A549 treated with ZK216348 at 1 μM for 4 hours (cell line): ENCODE data around the gene ANKRD13B. TPM values are rescaled to one million over a fixed set of nuclear protein-coding genes. Genes with fewer than 3 reads are reported as not detected.

Experiments used
- total RNA-seq: library from RNA; stranded (reverse); fragments of 200-300 nt; extraction: Qiagen RNA extraction; gene quantifications from 5 replicates; pipeline ENCODE4 v1.2.3, GENCODE V29; 2022; ENCODE audit warnings: low read depth

The ANKRD13B gene
- total RNA-seq, result 16.7 to 31.0 TPM (median 28.8 TPM) in 5 replicates

DNA sequence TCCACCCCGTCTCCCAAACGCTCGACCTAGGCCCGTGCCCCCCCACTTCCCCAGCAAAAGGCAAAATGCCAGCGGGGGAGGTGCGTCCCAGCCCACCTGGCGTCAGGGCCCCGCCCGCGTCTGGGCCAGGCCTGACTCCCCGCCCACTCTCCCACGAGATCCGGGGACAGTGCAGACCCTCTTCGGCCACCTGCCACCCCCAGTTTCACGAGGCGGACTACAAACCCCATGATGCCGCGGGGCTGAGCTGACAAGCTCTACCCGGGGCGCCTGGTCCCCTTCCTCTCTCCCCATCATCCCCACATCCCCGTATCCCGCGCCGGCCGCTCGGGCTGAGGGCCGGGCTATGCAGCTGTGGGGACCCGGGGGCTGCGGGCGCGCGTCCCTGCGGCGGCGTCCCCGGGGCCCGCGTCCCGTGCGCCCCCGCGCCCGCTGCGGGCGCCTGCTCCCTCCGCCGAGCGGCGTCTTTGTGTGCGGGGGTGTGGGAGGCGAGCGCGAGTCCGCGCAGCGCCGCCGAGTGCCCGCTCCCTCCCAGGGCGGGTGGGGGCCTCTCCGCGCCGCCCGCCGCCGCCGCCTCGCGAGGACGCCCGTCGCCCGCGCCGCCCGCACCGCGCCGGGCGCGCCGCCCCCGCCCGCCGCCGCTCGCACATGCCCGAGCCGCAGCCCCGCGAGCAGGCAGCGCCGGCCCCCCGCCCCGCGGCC, at the start of gene ANKRD13B:
Gene ANKRD13B, plus strand, starts transcription at position 283 of the 702 bp plus-strand sequence. CDS start 490 bp downstream, outside the sequence.

DNA sequence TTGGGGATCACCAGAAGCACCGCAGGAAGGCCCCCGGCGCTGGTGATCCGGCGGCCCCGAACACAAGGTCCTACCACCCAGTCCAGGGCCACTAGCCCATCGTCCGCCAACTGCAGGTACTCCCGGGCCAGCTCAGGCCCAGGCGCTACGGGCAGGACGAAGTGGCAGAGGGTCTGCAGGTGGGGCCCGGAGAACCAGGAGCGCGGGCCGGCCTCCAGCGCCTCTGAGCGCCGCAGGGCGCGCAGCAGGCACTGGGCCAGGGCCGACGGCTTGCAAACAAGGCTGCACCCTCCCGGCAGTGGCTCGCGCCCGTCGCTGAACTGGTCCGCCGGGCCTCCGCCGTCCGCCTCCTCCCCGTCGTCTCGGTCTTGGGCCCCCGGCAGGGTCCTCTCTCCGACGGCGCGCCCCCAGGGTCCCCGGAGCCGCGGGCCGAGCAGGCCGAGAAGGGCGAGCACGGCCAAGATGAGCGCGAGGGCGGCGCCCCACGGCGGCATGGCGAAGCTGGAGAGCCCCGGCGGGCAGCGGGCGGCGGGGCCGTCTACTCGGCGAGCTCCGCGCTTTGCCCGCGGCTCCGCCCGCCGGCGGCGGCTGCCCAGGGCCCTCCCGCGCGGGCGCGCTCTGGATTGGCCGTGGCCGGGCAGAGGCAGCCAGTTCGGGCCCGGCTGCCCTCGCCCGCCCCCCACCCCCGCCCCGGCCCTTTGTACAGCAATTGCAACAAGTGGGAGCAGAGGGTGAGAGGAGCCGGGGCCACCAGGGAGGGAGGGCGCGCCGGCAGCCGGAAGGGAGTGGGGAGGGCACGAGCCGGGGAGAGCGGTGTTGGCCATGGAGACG, 26.2 kb upstream of the ANKRD13B start, which contains the start of gene ABHD15:
Gene ABHD15, minus strand, starts transcription at position 565 of the 831 bp plus-strand sequence. Its CDS starts 71 bp downstream, at position 494.

DNA sequence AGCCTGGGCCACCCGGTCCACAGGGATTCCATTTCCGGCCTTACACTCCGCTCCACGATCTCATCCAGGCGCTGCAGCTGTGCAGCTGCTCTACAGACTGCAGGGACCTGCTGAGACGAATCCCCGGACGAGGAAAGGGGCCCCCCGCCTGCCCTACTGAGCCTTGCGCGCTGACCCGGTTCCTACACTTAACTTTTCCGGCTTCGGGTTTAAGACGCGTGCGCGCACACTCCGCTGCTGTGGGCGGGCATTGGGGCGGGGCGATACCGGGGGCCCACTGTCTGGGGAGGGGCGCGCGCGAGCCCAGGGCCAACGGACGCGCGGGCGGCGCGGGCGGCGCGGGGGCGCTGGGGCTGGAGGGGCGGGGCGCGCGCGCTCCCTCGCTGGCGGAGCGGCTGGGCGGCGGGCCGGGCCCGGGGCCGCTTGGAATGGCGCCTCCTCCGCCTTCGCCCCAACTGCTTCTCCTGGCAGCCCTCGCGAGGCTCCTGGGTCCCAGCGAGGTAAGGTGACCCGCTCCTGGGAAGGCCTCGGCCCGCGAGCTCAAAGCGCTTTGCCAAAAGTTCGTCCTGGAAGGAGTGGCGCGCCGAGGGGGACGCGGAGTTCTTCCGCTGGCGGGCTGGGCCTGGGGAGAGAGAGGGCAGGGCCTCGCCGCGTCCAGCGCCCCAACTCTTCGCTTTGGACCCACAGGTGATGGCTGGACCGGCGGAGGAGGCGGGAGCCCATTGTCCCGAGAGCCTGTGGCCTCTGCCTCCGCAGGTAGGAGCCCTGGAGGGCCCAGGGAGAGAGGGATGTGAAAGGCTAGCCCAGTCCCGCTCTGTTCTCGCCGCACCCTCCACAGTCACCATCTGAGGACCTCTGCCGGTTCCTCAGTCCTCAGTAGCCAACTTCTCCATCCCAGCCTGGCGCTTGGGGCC, 24.3 kb upstream of the ANKRD13B start, which contains the start of gene TP53I13:
Gene TP53I13, plus strand, starts transcription at position 371 of the 914 bp plus-strand sequence. Its CDS starts 58 bp downstream, at position 429.

DNA sequence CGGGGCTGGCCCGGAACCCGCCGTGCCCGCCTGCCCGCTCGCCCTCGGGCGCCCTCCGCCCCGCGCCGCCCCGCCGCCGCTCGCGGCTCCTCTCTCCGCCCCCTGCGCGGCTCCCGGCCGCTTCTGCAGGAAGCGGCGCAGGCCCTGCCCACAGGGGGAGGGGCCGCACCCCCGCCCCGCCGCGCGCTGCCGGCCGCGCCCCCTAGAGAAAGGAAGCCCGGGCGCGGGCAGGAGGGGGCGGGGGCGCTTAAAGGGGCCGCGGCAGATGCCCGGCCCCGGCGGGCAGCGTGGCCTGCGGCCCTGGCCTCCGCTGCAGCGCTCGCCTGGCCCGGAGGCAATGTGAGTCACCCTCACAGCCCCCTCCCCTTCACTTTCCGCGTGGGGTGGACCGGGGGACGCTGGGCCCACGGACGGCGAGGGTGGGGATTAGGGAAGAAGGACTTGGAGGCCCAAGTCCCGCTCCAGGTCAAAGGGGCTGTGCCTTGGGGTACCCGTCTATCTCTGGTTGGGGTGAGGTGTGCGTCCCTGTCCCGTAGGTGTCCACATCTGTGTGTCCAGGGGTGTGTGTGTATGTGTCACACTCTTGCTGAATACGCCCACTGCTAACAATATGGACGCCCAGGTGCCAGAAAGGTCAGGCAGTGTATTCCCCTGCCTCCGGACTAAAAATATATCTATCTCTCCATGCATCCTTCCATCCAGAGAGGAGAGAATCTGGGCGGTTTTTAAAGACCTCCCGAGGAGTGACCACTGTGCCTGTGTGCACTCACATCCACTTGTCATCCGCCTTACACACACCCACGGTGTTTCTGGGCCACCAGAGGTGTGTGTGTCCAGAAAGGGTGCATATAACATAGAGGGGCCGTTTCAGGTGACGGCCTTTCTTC, 3.2 kb upstream of the ANKRD13B start, which contains the start of gene GIT1:
Gene GIT1, minus strand, starts transcription at position 125 of the 887 bp plus-strand sequence. CDS start 270 bp downstream, outside the sequence.

DNA sequence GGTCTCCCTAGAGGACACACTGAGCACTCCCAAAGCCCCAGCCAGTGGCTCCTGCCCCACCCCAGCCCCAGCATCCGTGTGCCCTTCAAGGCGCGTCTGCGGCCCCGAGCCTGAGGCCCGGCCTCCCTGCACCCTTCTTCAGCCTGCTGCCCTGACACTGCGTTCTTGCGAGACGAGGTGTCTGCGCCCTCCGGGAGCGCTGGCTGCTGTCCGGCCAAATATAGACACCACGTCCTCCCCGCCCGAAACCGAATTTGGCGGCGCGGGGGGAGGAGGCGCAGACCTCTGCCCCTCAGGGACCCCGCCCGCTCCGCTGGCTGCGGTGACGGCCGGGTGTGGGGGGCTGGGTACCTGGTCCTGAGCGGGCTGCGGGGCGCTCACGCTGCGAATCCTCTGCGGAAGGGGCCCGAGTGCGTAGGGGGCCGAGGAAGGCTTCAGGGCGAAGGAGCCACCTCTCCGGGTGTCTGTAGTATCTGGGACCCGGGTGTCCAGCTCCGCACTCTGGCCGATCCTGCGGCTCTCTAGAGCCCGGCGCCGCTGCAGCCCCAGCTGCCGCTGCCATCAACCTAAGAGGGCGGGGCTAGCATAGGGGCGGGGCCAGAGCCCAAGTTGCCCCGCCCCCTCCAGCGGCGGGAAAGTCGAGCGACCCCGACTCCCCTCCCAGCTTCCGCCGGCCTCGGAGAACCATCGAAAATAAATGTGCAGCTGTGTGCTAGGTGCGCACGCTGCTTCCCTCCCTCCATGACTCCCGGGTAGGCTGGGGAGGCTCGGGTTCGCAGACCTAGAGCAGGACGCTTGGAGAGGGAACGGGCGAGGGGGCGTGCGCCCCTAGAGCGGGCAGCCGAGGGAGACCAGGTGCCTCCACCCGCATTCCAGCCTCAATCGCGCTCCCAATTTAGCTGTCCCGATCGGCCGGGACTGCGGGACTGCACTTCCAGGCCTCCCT, 29.7 kb downstream of the ANKRD13B start, which contains the start of gene CORO6:
Gene CORO6, minus strand, starts transcription at position 576 of the 946 bp plus-strand sequence. CDS start 1,491 bp downstream, outside the sequence.

Other genes with a start within 250 kb of the ANKRD13B start
- 10.3 to 29.4 TPM (median 21.6 TPM) in 5 replicates for gene TAOK1, start 202.8 kb upstream of the ANKRD13B start, total RNA-seq
- gene ABHD15, start 26.1 kb upstream of the ANKRD13B start, total RNA-seq, result 19.3 to 27.4 TPM (median 26.2 TPM) in 5 replicates
- gene TP53I13, start 24.4 kb upstream of the ANKRD13B start, total RNA-seq, result 48.7 to 115 TPM (median 88.7 TPM) in 5 replicates
- 57.3 to 90.4 TPM (median 79.2 TPM) in 5 replicates for gene GIT1, start 3.5 kb upstream of the ANKRD13B start, total RNA-seq
- gene CORO6, start 29.8 kb downstream of the ANKRD13B start, total RNA-seq, result 4.9 to 7.1 TPM (median 5.9 TPM) in 5 replicates